CD4-positive, alpha-beta T cell treated with Interleukin-2 at 100 ng/mL for 4 hours (primary cell): ENCODE measurements around the gene PKD2L1.
A peak's percentile ranks its signal among the peaks of the same experiment; 100 is the strongest.
"Not testable (repeated sequence)": the region's sequence is repeated elsewhere in the genome, so short reads cannot be mapped to it uniquely, and the experiment has no call there.

Experiments used
- DNase-seq: peaks from one replicate; pipeline ENCODE4 v3.0.0-alpha.2; 2020; ENCODE audit warnings: low spot score

Gene PKD2L1

DNA sequence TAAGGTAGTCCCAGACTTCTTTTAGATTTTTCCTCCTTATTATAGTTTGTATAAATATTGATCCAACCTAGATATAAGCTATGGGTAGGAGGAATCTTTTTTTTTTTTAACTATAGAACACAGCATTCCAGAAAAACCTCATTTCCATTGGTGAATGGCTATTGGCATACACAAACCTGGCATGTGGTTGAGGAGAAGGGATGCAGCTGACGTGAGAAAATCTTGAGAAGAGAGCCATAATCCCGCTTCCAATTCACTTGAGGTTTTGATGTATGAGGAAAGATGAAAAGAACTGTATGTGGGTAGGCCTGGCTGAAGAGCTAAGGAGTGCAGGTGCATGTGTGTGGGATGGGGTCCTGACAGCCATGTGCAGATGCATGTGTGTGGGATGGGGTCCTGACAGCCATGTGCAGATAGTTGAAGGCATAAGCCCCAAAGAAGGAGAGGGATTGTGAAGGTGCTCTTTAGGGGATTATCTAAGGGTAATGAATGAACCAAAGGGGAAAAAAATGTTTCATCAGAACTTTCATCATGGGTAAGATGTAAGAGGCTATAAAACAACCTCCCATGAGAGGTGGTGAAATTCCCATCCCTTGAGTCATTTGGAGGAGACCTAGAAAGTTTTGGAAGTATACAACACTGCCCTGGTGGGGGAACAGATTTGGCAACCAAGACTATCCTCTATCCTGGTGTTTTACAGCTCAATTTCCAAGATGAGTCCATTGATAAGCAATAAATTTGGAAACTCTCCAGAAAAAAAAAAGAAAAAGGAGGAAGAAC lies 3.8 kb upstream of the PKD2L1 start:
- DNase-seq, result no peak

DNA sequence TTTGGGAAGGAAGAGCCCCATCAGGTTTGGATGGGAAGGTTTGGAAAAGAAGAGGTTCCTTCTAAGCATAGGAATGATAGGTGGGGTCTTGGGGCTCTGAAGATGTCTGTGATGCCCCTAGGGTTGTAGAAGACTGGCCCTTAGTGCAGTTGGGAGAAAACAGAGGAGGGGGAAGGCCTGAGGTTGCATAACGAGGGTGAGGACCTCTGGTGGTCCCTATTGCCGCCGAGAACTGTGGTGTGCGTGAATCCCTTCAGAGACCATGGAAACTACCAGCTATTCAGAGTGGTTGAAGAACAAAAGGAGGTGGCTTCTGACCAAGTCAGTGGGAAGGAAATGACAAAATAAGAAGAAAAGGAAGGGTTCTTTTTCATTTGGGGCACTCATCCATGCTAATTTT lies 3.1 kb upstream of the PKD2L1 start:
- no peak for DNase-seq

DNA sequence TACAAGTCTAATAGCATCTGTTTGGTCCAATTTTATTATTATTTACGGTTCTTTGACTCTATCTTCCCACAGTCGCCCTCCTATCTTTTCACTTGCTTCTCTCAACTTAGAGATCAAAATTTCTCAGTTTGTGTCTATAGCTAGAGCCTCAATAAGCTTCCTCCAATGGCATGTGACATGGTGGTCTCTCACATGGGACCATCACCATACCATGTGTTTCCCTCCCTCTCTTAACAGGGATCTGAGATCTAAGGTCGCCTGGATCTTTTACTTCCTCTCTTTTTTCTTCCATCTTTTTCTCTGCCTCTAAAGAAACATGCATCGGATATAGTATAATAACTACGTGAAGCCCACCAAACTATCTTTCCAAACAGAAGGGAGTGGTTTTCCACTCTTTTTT lies 1.8 kb downstream of the PKD2L1 start:
- no peak for DNase-seq

DNA sequence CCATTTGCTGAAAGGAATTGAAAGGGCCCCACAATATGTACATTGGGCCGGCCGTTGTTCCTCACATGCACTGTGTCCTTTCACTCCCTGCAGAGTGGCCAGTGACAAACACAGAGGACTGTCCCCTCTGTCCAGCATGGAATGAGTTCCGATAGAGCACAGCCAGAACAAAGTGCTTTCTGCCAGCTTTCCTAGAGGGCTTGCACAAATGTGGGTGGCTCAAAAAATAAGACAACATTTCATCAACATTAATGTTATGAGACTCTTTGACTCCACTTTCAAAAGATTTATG lies 2.4 kb downstream of the PKD2L1 start:
- DNase-seq, result no peak

DNA sequence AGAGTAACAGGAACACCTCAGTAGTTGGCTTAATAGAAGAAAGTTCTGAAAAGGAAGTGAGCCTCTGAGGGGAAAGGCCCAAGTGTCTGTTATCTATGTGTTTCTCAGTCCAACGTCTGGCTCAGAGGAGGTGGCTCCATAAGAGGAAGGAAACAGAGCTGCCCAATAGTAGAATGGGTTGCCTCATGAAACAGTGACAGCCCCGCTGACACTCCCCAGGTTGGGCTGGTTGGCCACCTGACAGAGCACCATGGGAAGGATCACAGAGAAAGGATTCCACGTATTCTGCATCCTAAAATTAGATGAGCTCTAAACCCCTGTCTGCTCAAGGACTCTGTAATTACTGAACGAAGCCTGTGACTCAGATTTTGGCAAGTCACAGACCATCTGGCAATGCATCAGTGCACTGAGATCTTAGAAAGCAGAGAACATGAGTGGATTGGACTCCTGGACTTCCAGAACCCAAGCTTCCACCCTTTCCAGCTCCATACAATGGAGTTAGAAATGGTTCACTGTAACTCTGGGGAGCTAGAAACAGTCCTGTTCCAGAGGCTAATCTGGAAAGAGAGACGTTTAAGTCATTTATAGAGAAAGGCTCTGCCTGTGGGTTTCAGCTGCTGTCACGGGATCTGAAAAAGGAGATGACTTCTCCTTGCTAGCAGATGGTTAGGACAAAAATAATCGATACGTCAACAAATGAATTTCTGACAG lies 2.9 kb downstream of the PKD2L1 start:
- DNase-seq, result peak; percentile 10

DNA sequence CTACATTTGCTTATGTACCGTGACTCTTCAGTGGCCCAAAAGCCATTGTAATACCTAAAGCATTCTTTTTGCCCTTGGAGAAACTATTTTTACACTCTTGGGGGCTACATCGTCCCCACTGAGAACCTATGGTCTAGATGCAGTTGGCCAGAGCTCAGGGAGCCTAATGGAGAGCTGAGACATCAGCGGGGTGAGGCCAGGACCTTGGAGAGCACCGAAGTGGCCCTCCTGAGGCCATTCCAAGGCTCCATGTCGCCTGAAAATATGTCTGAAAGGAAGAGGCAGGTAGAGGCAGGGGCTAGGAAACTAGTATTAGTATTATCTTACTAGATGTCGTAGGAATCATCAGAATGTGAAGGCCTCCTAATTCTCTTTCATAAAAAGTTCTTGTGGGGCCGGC lies 4.9 kb downstream of the PKD2L1 start:
- no peak for DNase-seq

DNA sequence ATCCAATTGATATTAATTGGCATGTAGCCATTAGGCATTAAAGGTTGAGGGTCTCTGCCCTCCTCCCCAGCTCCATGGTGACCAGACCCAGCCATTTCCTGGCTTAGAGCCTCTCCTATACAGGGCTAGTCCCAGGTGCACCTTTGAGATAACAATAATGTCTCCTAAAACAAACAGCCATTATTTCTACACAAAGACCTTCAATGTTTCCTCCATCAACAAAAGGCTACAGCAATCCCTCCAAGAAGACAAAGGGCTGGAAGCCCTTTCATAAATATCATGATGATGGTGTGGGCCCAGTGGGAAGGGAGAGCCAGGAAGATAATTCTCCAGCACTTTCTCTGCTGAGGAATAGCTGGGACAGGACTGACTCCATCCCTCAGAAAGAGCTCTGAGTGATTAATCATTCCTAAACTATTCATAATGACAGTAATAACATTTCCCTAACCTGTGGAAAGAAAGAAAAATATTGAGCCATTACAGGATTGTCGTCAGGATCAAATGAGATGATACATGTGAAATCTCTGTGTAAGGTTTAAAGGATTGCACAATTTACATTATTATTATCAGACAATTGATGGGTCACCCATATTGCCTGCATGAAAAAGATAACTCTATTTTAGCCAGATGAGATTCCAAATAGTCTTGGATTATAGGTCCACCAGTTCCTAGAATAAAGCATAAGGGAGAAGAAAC lies 10.2 kb downstream of the PKD2L1 start:
- DNase-seq, result no peak

DNA sequence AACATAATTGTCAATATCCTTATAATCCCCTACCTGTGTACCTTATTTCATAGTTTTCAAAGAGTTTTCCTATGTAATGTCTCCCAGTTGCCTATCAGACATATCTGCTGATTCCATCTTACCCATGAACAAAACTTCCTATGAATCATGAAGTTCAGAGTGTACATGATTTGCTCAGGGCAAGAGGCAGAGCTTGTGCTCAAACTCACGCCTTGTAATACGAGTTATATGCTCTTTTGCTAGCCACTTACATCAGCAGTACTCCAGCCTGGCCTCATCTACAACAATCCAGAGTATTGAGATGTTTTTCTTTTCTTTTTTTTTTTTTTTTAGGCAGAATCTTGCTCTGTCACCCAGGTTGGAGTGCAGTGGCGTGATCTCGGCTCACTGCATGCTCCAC lies 11.8 kb downstream of the PKD2L1 start:
- DNase-seq, result no peak

DNA sequence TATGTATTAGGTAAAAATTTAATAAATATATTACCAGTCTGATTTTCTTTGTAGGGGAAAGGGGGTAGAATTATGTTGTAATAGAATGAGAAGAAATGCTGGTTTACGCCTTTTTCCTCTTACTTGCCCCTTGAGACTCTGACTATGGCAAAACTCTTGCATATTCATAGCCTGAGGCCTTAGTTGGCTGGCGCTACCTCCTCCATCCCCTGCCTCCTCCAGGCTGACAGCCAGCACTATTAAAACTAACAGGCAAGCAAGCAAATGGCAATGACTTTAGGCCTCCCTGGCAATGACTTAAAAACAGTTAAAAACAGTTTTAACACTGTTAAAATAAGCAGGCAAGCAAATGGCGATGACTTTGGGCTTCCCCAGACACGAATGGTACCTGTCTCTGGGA lies 14.4 kb downstream of the PKD2L1 start:
- DNase-seq, result no peak

DNA sequence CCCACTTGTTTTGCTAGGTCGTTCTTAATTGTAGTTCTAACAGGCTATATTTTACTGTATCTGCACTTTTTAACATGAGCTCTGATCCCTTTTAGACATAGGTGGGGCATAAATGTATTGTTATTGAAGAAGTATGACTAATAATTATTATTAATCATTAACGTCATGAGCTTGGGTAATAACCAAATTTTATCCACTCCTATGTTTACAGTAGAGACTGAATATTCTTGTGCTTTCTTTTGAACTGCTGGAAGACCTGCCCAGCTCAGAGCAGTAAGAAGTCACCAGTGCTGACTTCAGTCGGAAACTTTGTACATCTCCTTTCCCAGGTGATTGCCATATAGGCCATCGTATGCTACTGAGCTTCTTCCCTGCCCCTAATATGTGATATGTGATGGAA lies 18.7 kb downstream of the PKD2L1 start:
- DNase-seq, result no peak

DNA sequence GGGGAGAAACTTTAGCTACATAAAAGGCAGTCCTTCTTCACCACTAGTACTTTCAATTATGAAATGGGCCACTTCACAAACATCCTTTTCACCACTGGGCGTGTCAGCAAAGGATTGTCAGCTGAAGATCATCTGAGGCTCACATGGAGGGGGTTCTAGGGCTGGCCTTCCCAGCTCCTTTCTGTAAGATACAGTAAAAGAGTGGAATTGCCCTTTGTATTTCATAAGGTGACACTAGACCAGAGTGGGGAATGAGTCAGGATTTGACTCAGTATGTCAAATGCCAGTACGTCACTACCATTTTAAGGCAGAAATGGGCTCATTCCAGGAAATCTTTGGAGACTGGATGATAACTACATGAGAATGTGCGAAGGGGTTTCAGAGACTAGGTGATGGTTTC lies 22.3 kb downstream of the PKD2L1 start:
- DNase-seq, result no peak

DNA sequence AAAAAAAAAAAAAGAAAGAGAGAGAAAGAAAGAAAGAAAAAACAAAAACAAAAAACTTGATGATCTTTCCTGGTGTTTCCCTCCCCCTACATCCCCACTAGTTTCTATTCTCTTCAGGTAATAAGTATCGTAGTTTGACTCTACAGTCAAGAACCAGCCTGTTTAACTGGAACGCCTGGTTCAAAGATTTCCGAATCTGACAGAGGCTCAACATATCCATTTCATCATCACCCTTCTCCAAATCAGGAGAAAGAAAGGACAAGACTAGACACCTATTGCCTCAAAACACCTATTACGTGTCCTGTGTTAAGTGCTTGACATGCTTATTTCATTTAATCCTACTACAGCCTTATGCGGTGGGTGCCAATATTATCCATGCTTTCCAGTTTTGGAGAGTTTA lies 23.2 kb downstream of the PKD2L1 start:
- no peak for DNase-seq

DNA sequence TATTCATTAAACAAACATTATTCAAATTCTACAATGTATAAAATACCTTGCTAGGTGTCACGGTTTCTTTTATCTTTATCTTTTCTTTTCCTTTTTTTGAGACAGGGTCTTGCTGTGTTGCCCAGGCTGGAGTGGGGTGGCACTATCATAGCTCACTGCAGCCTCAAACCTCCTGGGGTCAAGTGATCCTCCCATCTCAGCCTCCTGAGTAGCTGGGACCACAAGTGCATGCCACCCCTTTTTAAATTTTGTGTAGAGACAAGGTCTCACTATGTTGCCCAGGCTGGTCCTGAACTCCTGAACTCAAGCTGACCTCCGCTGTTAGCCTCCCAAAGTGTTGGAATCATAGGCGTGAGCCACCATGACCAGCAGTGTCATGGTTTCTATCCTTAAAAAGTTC lies 25.6 kb downstream of the PKD2L1 start:
- DNase-seq, result no peak

DNA sequence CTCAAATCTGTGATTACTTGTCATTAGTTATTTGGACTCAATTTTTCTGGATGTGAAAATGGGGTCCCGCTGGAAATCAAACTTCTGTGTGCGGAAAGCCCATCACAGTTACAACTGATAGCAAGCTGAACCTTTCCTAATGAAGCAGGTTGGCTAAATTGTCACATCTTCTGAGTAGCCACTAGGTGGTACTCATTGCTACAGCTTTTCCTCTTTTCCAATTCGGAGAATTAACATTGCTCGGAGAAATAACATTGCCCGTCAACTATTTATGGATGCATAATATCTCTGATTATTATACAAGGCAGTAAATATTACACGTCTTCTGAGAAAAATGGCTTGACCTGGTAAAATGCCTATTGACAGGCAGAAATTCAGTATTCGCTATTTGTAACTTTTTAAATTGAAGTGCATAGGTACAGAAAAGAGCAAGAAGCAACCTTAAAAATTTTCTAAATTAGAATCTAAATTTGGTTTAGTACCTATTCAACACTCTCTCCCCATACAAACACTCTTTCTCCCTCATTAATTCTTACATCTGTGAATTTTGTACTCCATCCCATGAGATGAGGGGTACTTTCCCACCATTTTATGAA lies 26.2 kb downstream of the PKD2L1 start:
- DNase-seq, result no peak

DNA sequence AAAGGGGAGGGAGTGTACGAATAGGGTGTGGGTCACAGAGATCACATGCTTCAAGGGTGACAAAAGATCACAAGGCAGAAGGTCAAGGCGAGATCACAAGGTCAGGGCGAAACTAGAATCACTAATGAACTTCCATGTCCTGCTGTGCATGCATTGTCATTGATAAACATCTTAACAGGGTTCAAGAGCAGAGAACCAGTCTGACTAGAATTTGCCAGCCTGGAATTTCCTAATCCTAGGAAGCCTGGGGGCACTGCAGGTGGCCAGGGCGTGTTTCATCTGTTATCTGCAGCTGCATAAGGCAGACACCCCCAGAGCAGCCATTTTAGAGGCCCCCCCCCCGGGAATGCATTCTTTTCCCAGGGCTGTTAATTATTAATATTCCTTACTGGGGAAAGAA lies 28.9 kb downstream of the PKD2L1 start:
- not testable (repeated sequence) for DNase-seq

DNA sequence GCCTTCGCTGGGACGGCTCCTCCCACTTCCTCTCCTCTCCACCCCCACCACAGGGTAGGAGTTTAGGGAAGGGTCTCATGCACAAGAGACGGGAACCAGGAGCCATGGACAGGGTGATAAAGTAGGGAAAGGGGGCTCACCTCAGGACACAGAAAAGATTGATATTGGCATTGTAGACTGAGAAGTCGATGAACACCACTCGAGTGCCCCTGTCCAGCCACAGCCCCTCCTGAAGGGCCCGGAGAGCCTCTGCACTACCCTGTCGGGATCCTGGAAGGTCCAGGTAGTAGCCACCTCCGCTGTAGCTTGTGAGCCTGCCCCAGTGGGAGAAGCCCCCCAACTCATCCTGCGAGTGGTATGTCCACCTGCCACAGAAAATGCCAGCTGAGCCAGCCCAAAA lies 32.8 kb downstream of the PKD2L1 start:
- no peak for DNase-seq

DNA sequence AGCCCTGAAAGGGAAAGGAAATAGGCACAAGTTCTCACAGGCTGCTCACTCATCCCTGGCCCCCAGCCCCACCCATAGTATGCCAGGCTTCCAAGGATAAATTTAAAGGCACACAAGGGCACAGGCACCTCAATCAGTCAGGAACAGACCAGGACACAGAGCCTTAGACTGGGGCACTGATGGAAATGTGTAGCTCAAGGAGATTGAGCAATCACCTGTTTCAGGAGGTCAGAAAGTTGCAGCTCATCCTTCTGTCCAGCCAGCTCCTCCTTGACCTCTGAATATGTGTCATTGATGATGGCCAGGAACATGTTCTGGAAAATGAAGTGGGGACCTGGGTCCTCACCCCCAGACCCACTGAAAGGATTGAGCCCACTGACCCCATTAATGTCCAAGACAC lies 37.0 kb downstream of the PKD2L1 start:
- no peak for DNase-seq

DNA sequence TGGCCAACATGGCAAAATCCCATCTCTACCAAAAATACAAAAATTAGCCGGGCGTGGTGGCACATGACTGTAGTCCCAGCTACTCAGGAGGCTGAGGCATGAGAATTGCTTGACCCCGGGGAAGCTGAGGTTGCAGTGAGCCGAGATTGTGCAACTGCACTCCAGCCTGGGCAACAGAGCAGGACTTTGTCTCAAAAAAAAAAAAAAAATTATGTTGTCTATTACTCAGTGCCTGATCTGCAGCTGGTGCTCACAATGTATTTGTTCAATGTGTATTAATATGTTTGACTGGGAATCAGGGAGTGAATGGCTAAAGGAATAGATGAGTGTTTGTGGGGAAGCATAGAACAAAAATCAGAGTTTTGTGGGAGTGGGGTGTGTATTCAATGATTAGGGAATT lies 37.7 kb downstream of the PKD2L1 start:
- DNase-seq, result not testable (repeated sequence)

DNA sequence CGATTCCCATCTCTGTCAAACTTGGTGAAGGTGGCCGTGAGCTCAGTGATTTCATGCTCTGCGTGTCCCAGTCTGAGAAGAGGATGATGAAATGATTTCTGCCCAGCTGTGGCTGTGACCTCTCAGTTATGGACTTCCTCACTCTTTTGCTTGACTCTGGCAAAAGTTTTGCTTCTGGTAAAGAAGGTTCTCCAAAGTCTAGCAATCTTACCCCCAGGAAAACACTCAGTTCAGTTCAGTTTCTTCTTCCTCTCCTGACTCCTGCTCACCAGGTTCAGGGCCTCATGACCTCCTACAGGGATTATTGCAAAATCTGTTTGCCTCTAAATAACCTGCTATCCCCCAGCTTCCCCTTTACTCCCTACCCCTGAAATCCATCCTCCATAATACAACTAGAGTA lies 38.7 kb downstream of the PKD2L1 start:
- no peak for DNase-seq

DNA sequence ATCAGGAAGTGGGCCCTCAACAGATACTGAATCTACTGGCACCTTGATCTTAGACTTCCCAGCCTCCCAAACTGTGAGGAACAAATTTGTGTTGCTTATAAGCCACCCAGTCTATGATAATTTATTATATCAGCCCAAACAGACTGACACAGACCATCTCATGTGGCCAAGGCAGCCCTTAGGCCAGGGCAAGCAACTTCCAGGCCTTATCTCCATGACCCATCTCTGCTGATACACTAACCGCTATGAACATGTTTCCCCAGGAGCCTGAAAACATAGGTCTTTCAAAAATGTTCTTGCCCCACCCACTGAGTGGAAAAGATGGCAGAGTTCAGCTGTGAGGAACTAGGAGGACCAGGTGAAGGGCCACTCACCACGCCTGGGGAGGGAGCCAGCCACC lies 40.4 kb downstream of the PKD2L1 start:
- DNase-seq, result no peak

DNA sequence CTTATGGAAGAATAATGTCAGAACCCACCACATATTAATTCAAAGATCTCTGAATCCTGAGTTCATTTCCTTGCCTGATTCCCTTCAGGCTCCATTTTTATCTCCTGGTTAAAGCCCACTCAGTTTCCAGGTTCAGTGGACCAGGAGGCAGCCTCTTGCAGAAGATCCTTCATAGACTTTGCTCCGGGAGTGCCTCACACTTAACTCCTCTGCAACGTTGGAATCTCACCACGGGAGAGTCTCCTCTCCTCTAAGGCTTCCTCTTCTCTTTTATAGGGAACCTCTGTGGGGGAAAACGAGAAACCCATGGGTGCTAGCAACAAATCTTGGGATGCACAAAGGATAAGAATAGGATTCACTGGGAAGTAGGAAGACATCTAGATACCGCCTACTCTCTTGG lies 41.8 kb downstream of the PKD2L1 start:
- DNase-seq, result no peak

DNA sequence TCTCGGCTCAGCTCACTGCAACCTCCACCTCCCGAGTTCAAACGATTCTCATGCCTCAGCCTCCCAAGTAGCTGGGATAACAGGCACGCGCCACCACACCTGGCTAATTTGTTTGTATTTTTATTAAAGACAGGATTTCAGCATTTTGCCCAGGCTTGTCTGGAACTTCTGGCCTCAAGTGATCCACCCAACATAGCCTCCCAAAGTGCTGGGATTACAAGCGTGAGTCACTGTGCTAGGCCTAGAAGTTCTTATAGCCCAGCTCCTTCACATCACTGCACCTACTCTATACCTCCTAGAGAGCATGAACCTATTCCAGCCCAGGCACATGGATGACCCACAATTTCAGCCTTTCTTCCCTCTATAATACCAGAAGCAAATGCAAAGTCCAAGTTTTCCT lies 42.3 kb downstream of the PKD2L1 start:
- DNase-seq, result no peak
